ENCODE measurements around the gene ATPAF2. TPM values are rescaled to one million over a fixed set of nuclear protein-coding genes. Genes with fewer than 3 reads are reported as not detected.

ATPAF2 gene
- total RNA-seq, 4 donors from 2014 or later = 7.9 to 166 (median 20.6) TPM

DNA sequence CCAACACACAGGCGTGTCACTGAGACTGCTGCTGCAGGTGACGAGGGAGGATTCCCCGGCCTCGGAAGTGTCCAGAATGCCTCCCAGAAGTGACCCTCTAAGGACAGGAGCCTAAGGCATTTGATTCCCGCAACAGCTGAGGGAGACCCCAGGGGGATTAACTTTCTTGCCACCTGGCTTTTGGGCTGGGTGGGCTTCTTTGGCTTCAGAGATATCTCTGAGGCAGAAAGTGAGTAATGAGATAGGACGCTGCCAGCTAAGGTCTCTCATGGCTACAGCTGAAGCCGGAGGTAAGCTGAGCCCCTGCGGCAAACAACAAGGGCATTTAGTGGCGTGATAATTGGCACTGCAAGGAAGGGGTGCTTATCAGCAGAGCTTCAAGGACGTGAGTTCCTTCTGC, 49.4 kb downstream of the ATPAF2 start:
- no peak for DNase-seq
- no peak for TF ChIP-seq POLR2A (IDR thresholded peaks at IDR 0.05)
- TF ChIP-seq, protein P1, sequence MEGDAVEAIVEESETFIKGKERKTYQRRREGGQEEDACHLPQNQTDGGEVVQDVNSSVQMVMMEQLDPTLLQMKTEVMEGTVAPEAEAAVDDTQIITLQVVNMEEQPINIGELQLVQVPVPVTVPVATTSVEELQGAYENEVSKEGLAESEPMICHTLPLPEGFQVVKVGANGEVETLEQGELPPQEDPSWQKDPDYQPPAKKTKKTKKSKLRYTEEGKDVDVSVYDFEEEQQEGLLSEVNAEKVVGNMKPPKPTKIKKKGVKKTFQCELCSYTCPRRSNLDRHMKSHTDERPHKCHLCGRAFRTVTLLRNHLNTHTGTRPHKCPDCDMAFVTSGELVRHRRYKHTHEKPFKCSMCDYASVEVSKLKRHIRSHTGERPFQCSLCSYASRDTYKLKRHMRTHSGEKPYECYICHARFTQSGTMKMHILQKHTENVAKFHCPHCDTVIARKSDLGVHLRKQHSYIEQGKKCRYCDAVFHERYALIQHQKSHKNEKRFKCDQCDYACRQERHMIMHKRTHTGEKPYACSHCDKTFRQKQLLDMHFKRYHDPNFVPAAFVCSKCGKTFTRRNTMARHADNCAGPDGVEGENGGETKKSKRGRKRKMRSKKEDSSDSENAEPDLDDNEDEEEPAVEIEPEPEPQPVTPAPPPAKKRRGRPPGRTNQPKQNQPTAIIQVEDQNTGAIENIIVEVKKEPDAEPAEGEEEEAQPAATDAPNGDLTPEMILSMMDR (IDR thresholded peaks at IDR 0.05) = no peak
- Histone ChIP-seq H3K4me3 (no peak overlapping the region), H3K27ac (no peak overlapping the region), H3K36me3 (no peaks in the 10 kb centered on the region), H3K9me3 (no peaks in the 10 kb centered on the region), H3K4me1 (no peaks in the 10 kb centered on the region), H3K27me3 (no peaks in the 10 kb centered on the region)
- intact Hi-C loops (cut with DNase I; ENCODE audit: low total_unique reads) = no loop called here

DNA sequence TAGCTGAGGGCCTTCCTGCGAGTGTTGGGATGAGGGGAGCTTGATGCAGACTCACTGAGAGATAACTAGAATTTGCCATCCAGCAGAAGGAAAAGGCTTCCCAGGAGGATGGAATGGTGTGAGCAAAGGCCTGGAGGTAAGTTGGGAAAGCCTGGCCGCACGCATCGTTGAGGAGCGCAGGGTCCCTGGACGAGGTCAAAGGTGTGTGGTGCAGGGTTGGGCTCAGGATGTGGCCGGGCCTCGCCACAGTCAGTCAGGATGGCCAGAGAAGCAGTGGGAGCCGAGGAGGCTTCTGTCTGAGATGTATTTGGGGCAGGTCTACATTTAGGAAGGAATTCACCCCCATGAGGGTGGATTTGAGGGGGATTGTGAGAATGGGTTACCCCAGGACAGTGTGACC, 49.9 kb downstream of the ATPAF2 start:
- H3K27me3 ChIP-seq = no peaks in the 10 kb centered on the region
- H3K27ac ChIP-seq = no peak overlapping the region
- H3K9me3 ChIP-seq = no peaks in the 10 kb centered on the region
- H3K4me1 ChIP-seq = no peaks in the 10 kb centered on the region
- TF ChIP-seq POLR2A (IDR thresholded peaks at IDR 0.05) = no peak
- TF ChIP-seq, protein P1 (IDR thresholded peaks at IDR 0.05) = no peak
- no peak overlapping the region for H3K4me3 ChIP-seq
- H3K36me3 ChIP-seq = no peaks in the 10 kb centered on the region
- no peak for DNase-seq
- intact Hi-C loops (cut with DNase I; ENCODE audit: low total_unique reads) = no loop called here

DNA sequence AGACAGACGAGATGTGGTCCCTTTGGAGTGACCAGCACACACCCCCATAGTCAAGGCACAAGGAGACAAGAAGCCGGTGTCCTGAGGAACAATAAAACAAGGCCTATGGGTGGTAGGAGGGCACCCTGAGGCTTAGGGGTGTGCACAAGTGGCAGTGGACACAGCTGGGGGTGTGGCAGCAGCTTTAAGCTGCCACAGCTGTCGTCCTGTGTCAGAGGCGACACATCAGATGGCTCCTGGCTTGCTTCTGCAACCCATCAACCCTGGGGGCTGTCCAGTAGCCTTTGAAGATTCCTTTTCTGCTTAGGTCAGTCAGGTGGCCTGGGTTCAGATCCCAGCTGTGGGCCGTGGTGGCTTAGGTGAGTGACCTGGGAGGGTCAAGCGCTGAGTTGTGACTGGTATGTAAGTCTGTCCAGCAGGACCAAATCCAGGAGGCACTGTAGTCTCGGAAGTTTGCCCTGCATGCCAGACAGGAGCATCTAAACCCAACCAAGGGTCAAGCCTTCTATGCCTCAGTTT, 50.5 kb downstream of the ATPAF2 start:
- no peaks in the 10 kb centered on the region for H3K9me3 ChIP-seq
- H3K27me3 ChIP-seq = no peaks in the 10 kb centered on the region
- no peak for TF ChIP-seq POLR2A (IDR thresholded peaks at IDR 0.05)
- TF ChIP-seq, protein P1 (IDR thresholded peaks at IDR 0.05) = no peak
- intact Hi-C loops (cut with DNase I; ENCODE audit: low total_unique reads) = no loop called here
- H3K36me3 ChIP-seq = no peaks in the 10 kb centered on the region
- no peak for DNase-seq
- H3K4me3 ChIP-seq = no peak overlapping the region
- no peaks in the 10 kb centered on the region for H3K4me1 ChIP-seq
- no peak overlapping the region for H3K27ac ChIP-seq

DNA sequence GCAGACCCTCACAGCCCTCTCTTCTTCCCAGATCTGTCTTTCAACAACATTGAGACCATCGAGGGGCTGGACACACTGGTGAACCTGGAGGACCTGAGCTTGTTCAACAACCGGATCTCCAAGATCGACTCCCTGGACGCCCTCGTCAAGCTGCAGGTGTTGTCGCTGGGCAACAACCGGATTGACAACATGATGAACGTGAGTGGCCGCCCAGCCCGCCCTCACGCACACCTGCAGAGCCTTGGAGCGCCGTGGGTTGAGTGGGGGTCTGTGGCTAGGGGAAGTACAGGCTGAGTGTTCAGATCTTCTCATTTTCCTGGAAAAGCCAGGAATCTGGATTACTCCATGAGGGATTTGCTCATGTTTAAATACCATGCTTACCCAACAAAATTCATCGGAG, 51.1 kb downstream of the ATPAF2 start:
- no peak for TF ChIP-seq POLR2A (IDR thresholded peaks at IDR 0.05)
- TF ChIP-seq, protein P1 (IDR thresholded peaks at IDR 0.05) = no peak
- intact Hi-C loops (cut with DNase I; ENCODE audit: low total_unique reads) = no loop called here
- Histone ChIP-seq H3K4me1 (no peaks in the 10 kb centered on the region), H3K9me3 (no peaks in the 10 kb centered on the region), H3K36me3 (no peaks in the 10 kb centered on the region), H3K27ac (no peak overlapping the region), H3K4me3 (no peak overlapping the region), H3K27me3 (no peaks in the 10 kb centered on the region)
- no peak for DNase-seq

DNA sequence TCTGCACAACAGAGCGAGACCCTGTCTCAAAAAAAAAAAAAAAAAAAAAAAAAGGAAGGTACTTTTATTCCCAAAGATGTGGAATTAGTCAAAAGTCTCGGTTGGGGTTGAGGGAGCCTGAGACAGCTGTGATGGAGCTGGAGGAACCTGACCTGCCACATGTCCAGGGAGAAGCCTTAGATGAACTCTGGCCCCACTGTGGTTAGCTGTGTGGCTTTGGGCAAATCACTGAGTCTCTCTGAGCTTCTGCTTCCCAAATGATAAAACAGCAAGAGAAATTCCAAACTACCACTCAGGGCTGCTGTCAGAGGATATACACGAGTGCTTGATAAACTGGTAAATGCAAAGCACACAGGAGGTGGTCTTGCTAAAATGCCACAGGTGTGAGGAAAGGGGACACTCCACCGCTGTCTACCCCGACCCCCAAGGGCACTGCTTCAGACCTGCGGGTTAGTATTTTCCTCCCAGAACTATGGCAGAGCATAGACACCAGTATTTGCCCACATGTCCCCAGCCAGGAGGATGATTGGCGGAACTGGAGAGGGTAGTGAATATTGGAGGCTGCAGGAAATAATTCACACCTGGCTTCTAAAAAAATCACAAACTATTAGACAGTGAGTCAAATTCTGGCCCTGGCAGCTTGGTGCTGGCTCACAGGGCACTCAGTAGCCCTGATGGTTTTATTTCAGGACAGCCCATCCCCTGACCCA, 51.6 kb downstream of the ATPAF2 start:
- H3K36me3 ChIP-seq = no peaks in the 10 kb centered on the region
- H3K4me1 ChIP-seq = no peaks in the 10 kb centered on the region
- TF ChIP-seq, protein P1 (IDR thresholded peaks at IDR 0.05) = no peak
- TF ChIP-seq POLR2A (IDR thresholded peaks at IDR 0.05) = no peak
- H3K27me3 ChIP-seq = no peaks in the 10 kb centered on the region
- intact Hi-C loops (cut with DNase I; ENCODE audit: low total_unique reads) = no loop called here
- DNase-seq = no peak
- H3K27ac ChIP-seq = no peak overlapping the region
- H3K4me3 ChIP-seq = no peak overlapping the region
- no peaks in the 10 kb centered on the region for H3K9me3 ChIP-seq
